A673 (cell line): ENCODE data around the gene SLC22A12.

Experiments used
- CTCF ChIP-seq: fragments of 300-800, 200-600 bp; sonication (generic); conservative IDR thresholded peaks from 2 replicates; pipeline ENCODE4 v1.5.1; 2017; ENCODE audit warnings: low read depth, mild to moderate bottlenecking, antibody characterized with exemption, low read length, moderate library complexity, mixed read lengths
- EZH2 ChIP-seq: fragments of 200-600 bp; sonication (generic); IDR thresholded peaks from 2 replicates; pipeline ENCODE4 v1.6.1; 2017; ENCODE audit warnings: borderline replicate concordance, low read depth, mild to moderate bottlenecking, mixed read lengths, antibody characterized with exemption, low read length; ENCODE audit not compliant: poor library complexity, severe bottlenecking

GRCh38 chr11:64616817-64617216, 25.8 kb downstream of the SLC22A12 start:
- no peak for TF ChIP-seq CTCF
- no peak for TF ChIP-seq EZH2
